SK-N-MC (cell line): ENCODE measurements around the gene LHFPL2.

Source experiments
- EZH2 ChIP-seq: fragments of 200-600 bp; sonication (generic); IDR thresholded peaks from one replicate; pipeline ENCODE4 v1.6.1; 2017; ENCODE audit warnings: antibody characterized with exemption
- POLR2AphosphoS5 ChIP-seq: IDR thresholded peaks from 2 replicates; pipeline ENCODE4 v1.6.1; 2012; ENCODE audit warnings: mild to moderate bottlenecking, low read depth, low read length, borderline replicate concordance

DNA sequence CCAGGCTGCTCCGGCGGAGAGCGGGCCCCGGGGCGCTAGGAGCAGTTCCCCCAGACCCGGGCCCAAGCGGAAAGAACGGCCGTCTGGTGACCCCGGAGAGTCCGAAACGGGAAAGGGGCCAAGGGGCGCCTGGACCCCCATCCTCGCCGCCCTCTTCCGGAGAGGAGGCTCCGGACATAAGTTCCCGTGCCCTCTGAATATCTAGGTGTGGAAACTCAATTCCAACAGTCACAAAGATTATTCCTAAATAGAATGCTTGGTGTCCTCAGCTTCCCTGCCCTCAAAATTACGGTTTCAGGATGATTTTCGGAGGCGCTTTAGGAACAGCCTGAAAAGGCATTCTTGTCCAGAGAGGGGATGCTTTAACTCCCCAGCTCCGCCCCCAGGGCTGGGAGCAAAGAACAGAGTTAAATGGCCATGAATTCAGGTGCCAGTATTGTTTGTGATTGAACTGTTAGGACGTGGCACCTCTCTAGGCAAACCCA is 681 bp upstream of the LHFPL2 start:
- no peak for TF ChIP-seq POLR2AphosphoS5
- TF ChIP-seq EZH2 = no peak
